Esophagus (tissue), 2 donors: ENCODE results near the gene RNF149. TPM values are rescaled to one million over a fixed set of nuclear protein-coding genes. Genes with fewer than 3 reads are reported as not detected.
"Not testable (repeated sequence)": the region's sequence is repeated elsewhere in the genome, so short reads cannot be mapped to it uniquely, and the experiment has no call there.

ENCODE experiments used
- H3K27ac ChIP-seq, 2 donors: one replicate each; pipeline ENCODE4 v1.5.1; 2013; ENCODE audit warnings: low read depth in 2 of 2, mild to moderate bottlenecking in 2 of 2, inconsistent platforms in 1 of 2, low read length in 1 of 2, moderate library complexity in 1 of 2
- H3K27me3 ChIP-seq, 2 donors: one replicate each; pipeline ENCODE4 v1.6.1; 2013; ENCODE audit warnings: low read length in 2 of 2, control low read depth in 1 of 2, mild to moderate bottlenecking in 1 of 2; ENCODE audit not compliant: insufficient read depth in 2 of 2, control insufficient read depth in 1 of 2
- H3K36me3 ChIP-seq, 2 donors: one replicate each; pipeline ENCODE4 v1.6.1; 2013; ENCODE audit warnings: low read length in 1 of 2; ENCODE audit not compliant: control insufficient read depth in 2 of 2, insufficient read depth in 2 of 2
- H3K4me1 ChIP-seq, 2 donors: one replicate each; pipeline ENCODE4 v1.6.1; 2013; ENCODE audit warnings: low read length in 1 of 2; ENCODE audit not compliant: control insufficient read depth in 2 of 2, insufficient read depth in 2 of 2
- H3K4me3 ChIP-seq, 2 donors: one replicate each; pipeline ENCODE4 v1.5.1; 2013; ENCODE audit warnings: low read length in 2 of 2, mild to moderate bottlenecking in 2 of 2, low read depth in 1 of 2, moderate library complexity in 1 of 2
- H3K9me3 ChIP-seq, 2 donors: one replicate each; pipeline ENCODE4 v1.6.1; 2013; ENCODE audit warnings: mild to moderate bottlenecking in 2 of 2, low read depth in 1 of 2, low read length in 1 of 2, moderate library complexity in 1 of 2; ENCODE audit not compliant: control insufficient read depth in 2 of 2, insufficient read depth in 1 of 2
- WGBS, 2 donors: extraction: QIAGEN DNeasy Blood & Tissue Kit; methylation state at CpG; one replicate each; pipeline ENCODE4 v1.1.7; 2013; 5-methylcytosine and 5-hydroxymethylcytosine counted together
- polyA plus RNA-seq, 2 donors: library from polyadenylated mRNA; stranded (reverse); fragments of 200-250 nt; gene quantifications; one replicate each; pipeline ENCODE4 v1.2.3, GENCODE V29; 2013
- donor health status: healthy with polysubstance abuse.
- donor health status: Bipolar disorder and iron deficiency.

The RNF149 gene
- polyA plus RNA-seq, 2 donors: 31.7 to 50.4 TPM

DNA sequence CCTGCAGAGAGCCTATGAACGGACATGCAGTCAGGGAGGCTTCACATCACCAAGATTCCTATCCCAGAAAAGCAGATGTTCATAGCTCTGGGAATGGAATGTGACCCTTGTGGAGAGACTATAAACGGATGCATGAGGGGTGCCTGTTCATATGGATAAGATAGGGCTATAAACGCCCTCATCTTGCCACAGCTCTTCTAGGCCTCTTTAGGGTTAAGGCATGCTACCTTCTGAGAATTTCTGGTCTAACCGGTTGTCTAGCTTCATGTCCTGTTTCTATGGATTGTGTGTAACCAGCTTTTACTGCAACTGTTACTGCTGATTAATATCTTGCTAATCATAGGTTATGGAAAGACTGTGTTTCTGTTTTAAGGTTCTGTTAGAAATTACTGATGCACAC lies 64.1 kb downstream of the RNF149 start:
- H3K4me3 ChIP-seq, H3K36me3 ChIP-seq, H3K4me1 ChIP-seq, H3K9me3 ChIP-seq, H3K27me3 ChIP-seq, H3K27ac ChIP-seq: not testable (repeated sequence)
- WGBS, 2 donors: 63 to 70% methylated on average over 4 of the region's 4 CpGs

DNA sequence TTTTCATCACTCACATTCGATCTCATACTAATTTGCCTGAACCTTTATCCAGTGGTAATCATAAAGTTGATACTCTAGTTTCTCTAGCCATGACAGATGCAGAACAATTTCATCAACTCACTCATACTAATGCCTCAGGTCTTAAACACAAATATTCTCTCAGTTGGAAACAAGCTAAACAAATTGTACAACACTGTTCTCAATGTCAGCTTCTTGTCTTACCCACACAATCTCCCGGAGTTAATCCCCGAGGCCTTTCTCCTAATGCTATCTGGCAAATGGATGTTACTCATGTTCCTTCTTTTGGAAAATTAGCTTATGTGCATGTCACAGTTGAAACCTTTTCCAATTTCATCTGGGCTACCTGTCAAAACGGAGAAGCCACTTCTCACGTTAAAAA lies 67.3 kb downstream of the RNF149 start:
- Histone ChIP-seq H3K4me1 (no peaks in the 10 kb centered on the region), H3K36me3 (no peaks in the 10 kb centered on the region), H3K27me3 (no peaks in the 10 kb centered on the region), H3K27ac (no peak overlapping the region), H3K4me3 (no peak overlapping the region), H3K9me3 (no peaks in the 10 kb centered on the region)
- 43 to 46% methylated on average over 5 of the region's 5 CpGs for WGBS, 2 donors

DNA sequence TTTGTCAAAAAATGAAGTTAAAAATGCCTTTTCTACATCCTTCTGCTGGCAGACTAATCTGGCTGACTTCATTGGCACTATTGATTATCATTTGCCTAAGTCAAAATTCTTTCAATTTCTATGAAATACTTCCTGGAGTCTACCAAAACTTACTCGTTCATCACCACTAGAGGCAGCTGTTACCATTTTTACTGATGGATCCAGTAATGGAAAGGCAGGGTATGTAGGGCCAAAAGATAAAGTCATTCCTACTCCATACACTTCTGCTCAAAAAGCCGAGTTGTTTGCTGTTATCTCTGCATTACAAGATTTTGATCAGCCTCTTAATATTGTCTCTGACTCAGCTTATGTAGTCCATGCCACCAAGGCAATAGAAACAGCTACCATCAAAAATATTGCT lies 67.8 kb downstream of the RNF149 start:
- not testable (repeated sequence) for H3K27ac ChIP-seq, H3K9me3 ChIP-seq, H3K36me3 ChIP-seq, H3K4me1 ChIP-seq, H3K27me3 ChIP-seq, H3K4me3 ChIP-seq
- WGBS, 2 donors: 11 to 25% methylated on average over 2 of the region's 2 CpGs

DNA sequence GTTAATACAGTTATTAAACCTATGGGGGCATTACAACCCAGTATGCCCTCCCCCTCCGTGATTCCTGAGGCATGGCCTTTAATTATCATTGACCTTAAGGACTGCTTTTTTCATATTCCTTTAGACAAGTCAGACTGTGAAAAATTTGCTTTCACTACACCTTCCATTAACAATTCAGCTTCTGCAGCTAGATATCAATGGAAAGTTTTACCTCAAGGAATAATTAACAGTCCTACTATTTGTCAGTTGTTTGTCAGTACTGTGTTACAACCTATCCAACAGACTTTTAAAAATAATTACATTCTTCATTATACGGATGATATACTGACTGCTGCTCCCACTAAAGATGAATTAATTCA lies 68.8 kb downstream of the RNF149 start:
- WGBS, 2 donors: 47 to 60% methylated on average over 2 of the region's 2 CpGs
- not testable (repeated sequence) for H3K27ac ChIP-seq, H3K4me3 ChIP-seq

DNA sequence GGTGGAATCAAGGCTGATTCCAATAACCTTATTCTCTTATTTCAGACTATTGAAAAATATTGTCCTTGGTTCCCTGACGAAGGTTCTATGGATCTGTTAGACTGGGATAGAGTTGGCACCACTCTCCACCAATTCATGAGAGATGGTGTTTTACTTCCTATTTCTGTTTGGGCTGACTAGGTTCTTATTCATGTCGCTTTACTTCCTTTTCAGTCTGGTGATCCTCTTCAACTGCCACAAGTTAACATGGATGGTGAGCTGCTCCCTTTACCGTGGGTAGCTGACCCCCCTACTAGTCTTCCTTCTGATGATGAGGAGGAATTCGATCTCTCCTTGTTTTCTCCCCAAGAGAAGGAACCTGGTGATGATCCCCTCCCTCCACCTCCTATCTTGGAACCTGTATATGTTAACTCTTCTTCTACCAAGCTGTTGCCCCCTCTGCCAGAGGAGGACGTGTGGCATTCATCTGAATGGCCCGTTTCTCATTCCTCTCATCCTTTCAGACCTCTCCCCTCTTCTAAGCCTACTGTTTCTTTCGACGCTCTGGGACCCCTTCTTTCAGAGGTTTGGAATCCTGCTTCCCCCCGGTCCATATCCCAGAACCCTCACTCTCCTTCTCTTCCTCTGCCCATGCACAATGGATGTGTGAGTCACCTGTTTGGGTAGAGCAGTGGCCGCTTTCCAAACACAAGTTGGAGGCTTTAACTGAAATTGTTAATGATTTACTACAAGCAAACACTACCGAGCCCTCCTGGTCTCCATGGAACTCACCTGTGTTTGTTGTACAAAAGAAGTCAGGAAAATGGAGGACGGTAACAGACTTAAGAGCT lies 69.4 kb downstream of the RNF149 start:
- peak overlapping the region in 1 of 2 donors; percentile 41 for H3K27ac ChIP-seq

More for the DNA sequence above, 68.8 kb downstream of the RNF149 start:
- H3K27me3 ChIP-seq, H3K4me1 ChIP-seq, H3K9me3 ChIP-seq, H3K36me3 ChIP-seq: not testable (repeated sequence)

DNA sequence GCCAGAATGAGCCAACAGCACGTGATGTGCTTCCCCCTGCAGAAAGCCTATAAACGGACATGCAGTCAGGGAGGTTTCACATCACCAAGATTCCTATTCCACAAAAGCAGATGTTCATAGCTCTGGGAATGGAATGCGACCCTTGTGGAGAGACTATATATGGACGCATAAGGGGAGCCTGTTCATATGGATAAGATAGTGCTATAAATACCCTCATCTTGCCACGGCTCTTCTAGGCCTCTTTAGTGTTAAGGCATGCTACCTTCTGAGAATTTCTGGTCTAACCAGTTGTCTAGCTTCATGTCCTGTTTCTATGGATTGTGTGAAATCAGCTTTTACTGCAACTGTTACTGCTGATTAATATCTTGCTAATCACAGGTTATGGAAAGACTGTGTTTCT lies 70.6 kb downstream of the RNF149 start:
- WGBS, 2 donors: 63 to 70% methylated on average over 5 of the region's 5 CpGs
- H3K4me1 ChIP-seq, H3K27ac ChIP-seq, H3K9me3 ChIP-seq, H3K27me3 ChIP-seq, H3K4me3 ChIP-seq, H3K36me3 ChIP-seq: not testable (repeated sequence)

More for the DNA sequence above, 69.4 kb downstream of the RNF149 start:
- H3K4me1 ChIP-seq: no peaks in the 10 kb centered on the region
- H3K27me3 ChIP-seq: no peaks in the 10 kb centered on the region
- no peaks in the 10 kb centered on the region for H3K9me3 ChIP-seq
- no peak overlapping the region for H3K4me3 ChIP-seq
- H3K36me3 ChIP-seq: no peaks in the 10 kb centered on the region
- 62 to 67% methylated on average over 12 of the region's 12 CpGs for WGBS, 2 donors

DNA sequence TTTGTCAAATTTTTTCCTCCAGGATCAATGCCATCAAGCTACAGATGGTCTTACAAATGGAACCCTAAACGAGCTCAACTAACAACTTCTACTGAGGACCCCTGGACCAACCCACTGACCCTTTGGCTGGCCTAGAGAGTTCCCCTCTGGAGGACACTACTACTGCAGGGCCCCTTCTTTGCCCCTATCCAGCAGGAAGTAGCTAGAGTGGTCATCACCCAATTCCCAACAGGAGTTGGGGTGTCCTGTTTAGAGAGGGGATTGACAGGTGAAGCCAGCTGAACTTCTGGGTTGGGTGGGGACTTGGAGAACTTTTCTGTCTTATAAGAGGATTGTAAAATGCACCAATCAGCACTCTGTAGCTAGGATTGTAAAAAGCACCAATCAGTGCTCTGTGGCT lies 72.5 kb downstream of the RNF149 start:
- H3K9me3 ChIP-seq, H3K4me3 ChIP-seq, H3K36me3 ChIP-seq, H3K4me1 ChIP-seq, H3K27me3 ChIP-seq: not testable (repeated sequence)
- H3K27ac ChIP-seq: peak overlapping the region in 1 of 2 donors; percentile 42
- 86 to 92% methylated on average over 1 of the region's 1 CpG for WGBS, 2 donors

DNA sequence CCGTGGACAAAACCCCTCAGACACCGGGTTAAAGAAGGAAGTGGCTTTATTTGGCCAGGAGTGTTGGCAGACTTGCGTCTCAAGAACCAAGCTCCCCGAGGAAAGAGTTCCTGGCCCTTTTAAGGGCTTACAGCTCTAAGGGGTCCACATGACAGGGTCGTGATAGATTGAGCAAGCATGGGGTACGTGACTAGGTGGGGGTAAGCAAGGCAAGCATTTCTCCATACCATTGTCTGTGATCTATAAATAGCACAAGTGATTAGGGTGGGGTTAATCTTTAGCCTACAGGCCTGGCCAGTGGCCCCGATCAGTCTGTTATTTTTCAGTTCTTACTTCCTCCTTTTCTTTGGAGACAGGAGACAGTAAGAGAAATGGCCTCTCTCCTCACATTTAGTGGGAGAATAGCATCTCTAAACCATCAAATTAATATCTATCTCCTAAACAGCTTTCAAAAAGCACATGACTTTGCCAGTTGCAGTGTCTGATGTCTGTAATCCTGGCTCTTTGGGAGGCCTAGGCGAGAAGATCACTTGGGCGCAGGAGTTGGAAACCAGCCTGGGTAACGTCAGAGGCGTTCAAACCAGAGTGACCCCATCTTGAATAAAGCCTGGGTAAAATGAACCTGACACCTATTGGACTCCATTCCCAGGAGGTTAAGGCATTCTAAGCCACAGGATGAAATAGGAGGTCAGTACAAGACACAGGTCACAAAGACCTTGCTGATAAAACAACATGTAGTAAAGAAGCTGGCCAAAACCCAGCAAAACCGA lies 74.1 kb downstream of the RNF149 start:
- H3K9me3 ChIP-seq: no peaks in the 10 kb centered on the region
- H3K27me3 ChIP-seq: no peaks in the 10 kb centered on the region
- H3K4me3 ChIP-seq: no peak overlapping the region
- no peaks in the 10 kb centered on the region for H3K4me1 ChIP-seq
- 56 to 59% methylated on average over 12 of the region's 12 CpGs for WGBS, 2 donors
- no peak overlapping the region for H3K27ac ChIP-seq
- H3K36me3 ChIP-seq: no peaks in the 10 kb centered on the region

DNA sequence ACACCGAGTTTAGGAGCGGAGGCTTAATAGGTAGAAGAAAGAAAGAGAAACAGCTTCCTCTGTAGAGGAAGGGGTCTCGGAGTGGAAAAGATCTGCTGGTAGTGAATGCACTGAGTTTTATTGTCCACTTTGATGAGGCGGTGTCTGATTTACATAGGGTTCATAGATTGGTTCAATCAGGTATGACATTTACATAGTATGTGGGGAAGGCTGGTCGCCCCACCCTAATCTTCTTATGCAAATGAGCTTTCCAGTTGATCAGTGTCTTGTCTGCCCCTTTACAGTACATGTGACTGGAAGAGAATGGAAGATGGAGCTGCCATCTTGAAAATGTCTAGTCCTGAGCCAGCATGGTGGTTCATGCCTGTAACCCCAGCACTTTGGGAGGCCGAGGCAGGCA lies 75.7 kb downstream of the RNF149 start:
- no peak overlapping the region for H3K27ac ChIP-seq
- no peaks in the 10 kb centered on the region for H3K9me3 ChIP-seq
- H3K4me1 ChIP-seq: no peaks in the 10 kb centered on the region
- H3K4me3 ChIP-seq: no peak overlapping the region
- no peaks in the 10 kb centered on the region for H3K36me3 ChIP-seq
- WGBS, 2 donors: 93 to 96% methylated on average over 6 of the region's 6 CpGs
- H3K27me3 ChIP-seq: no peaks in the 10 kb centered on the region
